ENCODE results near the gene PRKCE. TPM values are rescaled to one million over a fixed set of nuclear protein-coding genes. Genes with fewer than 3 reads are reported as not detected.
A peak's percentile ranks its signal among the peaks of the same experiment; 100 is the strongest.

Gene PRKCE
- total RNA-seq, 2 experiments from 2014 or later: 12.5 to 13.6 TPM

DNA sequence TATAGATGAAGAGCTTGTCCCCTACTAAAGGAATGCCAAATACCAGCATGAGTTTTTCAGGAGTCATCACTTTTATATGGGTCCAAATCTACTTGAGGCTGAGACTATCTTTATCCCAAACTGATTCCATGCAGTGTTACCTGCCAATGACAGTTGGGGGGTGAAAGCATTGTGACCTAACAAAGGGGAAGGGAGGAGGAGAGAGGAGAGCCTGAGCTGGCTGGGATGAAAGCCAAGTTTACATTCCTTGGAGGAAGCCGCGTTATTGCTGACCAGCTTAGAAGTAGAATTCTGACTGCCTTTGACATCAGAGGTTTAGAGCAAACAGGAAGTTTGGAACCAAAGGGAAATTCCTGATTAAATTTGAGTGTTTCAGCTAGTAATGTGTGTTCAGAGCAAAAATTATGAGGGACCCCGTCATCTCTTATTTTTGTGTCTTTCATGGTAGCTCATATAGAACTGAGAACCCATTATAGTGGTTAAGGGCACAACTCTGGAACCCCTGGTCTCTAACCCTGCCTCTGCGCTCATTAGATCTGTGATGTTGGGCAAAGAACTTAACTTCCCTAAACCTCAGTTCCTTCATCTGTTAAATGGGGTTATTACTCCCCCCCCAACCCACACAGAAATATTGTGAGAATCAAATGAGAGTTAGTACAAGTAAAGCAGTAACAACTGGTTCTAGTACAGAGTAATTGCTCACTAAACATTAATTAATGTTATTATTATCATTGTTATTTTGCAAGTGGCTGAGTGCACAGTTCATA lies 446.4 kb downstream of the PRKCE start:
- intact Hi-C loops (cut with micrococcal nuclease): no loop called here
- ChIA-PET CTCF (interaction anchor here (1.3 kb wide), 1 partner anchor 35 kb away, joined by 10 read pairs; no protein-coding TSS in a partner anchor), POLR2A (no interaction called here)
- peaks cover 18% of the 10 kb centered on the region for H3K4me1 Mint-ChIP-seq (ENCODE audit: low read depth)
- DNase-seq: no peak
- no peak overlapping the region for H3K4me3 Mint-ChIP-seq
- H3K27ac Mint-ChIP-seq: no peak overlapping the region
- no peaks in the 10 kb centered on the region for H3K27me3 Mint-ChIP-seq
- H3K36me3 Mint-ChIP-seq: peaks cover 10% of the 10 kb centered on the region
- H3K9me3 Mint-ChIP-seq: peaks cover 4% of the 10 kb centered on the region

DNA sequence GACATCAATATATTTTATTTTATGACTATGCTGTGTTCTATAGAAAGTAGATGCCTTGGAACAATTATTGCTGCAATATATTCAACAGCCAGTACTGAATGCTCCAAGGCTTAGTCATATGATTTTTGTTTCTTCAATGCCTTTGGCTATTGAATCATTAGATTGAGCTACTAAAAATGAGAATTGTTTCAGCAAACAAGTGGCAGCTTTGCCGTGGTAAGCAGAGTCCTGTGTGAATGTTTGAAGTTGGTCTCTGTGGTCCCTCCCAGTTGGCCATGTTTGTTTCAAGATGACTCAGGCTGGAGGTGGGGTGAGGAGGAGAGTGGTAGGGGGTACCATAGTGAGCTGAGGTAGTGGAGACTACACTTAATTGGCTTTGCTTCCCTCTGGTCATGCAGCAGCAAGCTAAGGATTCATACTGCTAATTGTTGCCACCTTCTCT lies 447.2 kb downstream of the PRKCE start:
- peak; percentile 58 for DNase-seq
- H3K4me1 Mint-ChIP-seq (ENCODE audit: low read depth): peaks cover 18% of the 10 kb centered on the region
- intact Hi-C loops (cut with micrococcal nuclease): no loop called here
- CTCF ChIA-PET: interaction anchor here (1.3 to 1.8 kb wide), 2 partner anchors 36 to 268 kb away, joined by 5 to 10 read pairs; no protein-coding TSS in a partner anchor
- no peaks in the 10 kb centered on the region for H3K27me3 Mint-ChIP-seq
- no peak overlapping the region for H3K4me3 Mint-ChIP-seq
- H3K27ac Mint-ChIP-seq: no peak overlapping the region
- H3K9me3 Mint-ChIP-seq: peaks cover 6% of the 10 kb centered on the region
- peaks cover 10% of the 10 kb centered on the region for H3K36me3 Mint-ChIP-seq
- POLR2A ChIA-PET: interaction anchor here (0.8 kb wide), 1 partner anchor 19 kb away, joined by 3 read pairs; no protein-coding TSS in a partner anchor

DNA sequence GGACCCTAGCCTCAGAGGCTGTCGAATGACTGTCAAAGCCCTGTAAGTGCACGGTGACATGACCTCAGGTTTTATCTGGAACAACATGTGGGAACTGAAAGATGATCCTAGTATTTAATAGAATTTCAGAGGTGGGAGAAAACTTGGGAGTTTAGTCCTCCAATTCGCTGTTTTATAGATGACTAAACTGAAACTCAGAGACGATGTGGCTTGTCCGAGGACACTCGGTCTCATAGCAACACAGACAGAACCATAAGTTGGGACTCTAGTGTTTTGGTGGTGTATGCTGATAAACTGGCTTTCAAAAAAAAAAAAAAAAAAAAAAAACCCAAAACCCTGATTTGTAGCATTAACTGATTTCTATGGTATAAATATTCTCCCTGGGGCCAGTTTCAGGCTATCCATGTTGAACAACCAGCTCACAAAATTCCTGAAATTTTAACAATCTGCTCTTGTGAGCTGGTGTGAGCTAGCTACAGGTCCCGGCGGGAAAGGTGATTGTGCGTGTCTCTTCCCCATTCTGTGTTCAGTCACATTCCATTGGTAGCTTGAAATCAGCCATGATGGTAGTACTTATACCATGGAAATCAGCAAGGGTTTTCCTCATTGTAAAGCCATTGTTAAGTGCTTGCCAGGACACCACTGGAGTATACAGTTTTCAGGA lies 450.2 kb downstream of the PRKCE start:
- POLR2A ChIA-PET: no interaction called here
- Mint-ChIP-seq H3K4me1 (ENCODE audit: low read depth) (peaks cover 18% of the 10 kb centered on the region), H3K9me3 (peaks cover 23% of the 10 kb centered on the region), H3K27me3 (no peaks in the 10 kb centered on the region), H3K27ac (no peak overlapping the region), H3K36me3 (peaks cover 19% of the 10 kb centered on the region), H3K4me3 (no peak overlapping the region)
- no peak for DNase-seq
- CTCF ChIA-PET: interaction anchor here (0.6 to 1.0 kb wide), 3 partner anchors 15 to 195 kb away, joined by 3 to 5 read pairs (median 3); partner anchors contain the start of gene EPAS1
- intact Hi-C loops (cut with micrococcal nuclease): loop anchor here (2.0 kb wide), 1 partner anchor 35 kb away; no protein-coding TSS in a partner anchor

DNA sequence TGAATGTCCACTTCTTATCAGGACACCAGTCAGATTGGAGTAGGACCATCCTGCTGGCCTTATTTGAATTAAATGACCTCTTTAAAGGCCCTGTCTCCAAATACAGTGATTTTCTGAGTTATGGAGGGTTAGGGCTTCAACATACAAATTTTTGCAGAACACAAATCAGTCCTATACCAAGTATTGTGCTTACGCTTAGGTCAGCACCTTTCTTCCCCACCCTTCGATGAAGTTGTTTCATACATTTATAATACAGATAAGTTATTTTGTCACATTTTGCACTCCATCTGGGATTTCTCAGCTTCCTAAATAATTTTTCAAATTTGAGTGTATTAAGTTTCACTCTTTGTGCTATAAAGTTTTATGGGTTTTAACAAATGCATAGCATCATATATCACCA lies 455.2 kb downstream of the PRKCE start:
- Mint-ChIP-seq H3K4me3 (no peak overlapping the region), H3K4me1 (ENCODE audit: low read depth) (no peaks in the 10 kb centered on the region), H3K27ac (no peak overlapping the region), H3K27me3 (no peaks in the 10 kb centered on the region), H3K36me3 (peaks cover 19% of the 10 kb centered on the region), H3K9me3 (peaks cover 23% of the 10 kb centered on the region)
- no peak for DNase-seq
- CTCF ChIA-PET: no interaction called here
- intact Hi-C loops (cut with micrococcal nuclease): no loop called here
- POLR2A ChIA-PET: no interaction called here

DNA sequence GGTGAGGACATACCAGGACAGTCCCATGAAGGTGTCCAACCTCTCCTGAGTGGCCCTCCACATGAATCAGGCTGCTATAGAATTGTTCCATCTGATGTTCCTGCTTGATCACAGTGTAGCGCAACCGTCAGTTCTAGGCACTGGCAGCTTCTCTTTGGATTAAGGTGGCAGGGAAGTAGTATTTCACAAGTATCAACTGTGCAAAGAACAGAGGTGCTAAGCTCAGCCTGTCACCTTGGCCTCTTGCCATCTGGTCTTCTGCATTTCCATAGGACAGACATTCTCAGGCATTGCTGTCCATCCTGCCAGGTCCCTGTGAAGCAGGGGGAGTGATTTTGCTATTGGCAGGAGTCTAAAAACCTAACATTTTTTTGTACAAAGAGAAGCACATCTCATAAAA lies 463.5 kb downstream of the PRKCE start:
- no peaks in the 10 kb centered on the region for H3K36me3 Mint-ChIP-seq
- intact Hi-C loops (cut with micrococcal nuclease): no loop called here

DNA sequence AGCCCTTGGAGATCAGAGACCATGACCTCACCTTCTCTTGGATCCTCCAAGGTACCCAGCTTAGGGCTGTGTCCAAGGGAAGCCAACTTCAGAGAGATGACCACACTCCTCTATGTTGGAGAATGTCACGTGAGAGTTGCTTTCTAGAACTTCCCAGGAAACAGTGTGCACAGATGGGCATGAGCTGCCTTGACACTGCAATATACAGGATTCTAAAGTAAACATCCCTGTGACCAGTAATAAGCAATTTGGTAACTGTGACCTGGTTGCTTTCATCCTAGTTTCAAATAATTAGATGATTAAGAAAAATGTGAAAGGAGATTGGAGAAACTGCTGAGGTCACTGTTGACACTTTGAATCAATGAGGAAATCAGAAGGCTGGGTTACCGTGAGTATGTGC lies 464.7 kb downstream of the PRKCE start:
- intact Hi-C loops (cut with micrococcal nuclease): no loop called here
- Mint-ChIP-seq H3K4me1 (ENCODE audit: low read depth) (no peaks in the 10 kb centered on the region), H3K9me3 (no peaks in the 10 kb centered on the region), H3K27ac (no peak overlapping the region), H3K4me3 (no peak overlapping the region), H3K36me3 (no peaks in the 10 kb centered on the region), H3K27me3 (no peaks in the 10 kb centered on the region)
- ChIA-PET CTCF (interaction anchor here (0.6 kb wide), 1 partner anchor 14 kb away, joined by 3 read pairs; no protein-coding TSS in a partner anchor), POLR2A (no interaction called here)
- DNase-seq: no peak

More for the DNA sequence above, 463.5 kb downstream of the PRKCE start:
- H3K27me3 Mint-ChIP-seq: no peaks in the 10 kb centered on the region
- H3K27ac Mint-ChIP-seq: no peak overlapping the region
- no peaks in the 10 kb centered on the region for H3K9me3 Mint-ChIP-seq
- no peak overlapping the region for H3K4me3 Mint-ChIP-seq
- POLR2A ChIA-PET: no interaction called here
- CTCF ChIA-PET: interaction anchor here (0.6 kb wide), 1 partner anchor 458 kb away, joined by 3 read pairs; no protein-coding TSS in a partner anchor
- DNase-seq: no peak
- no peaks in the 10 kb centered on the region for H3K4me1 Mint-ChIP-seq (ENCODE audit: low read depth)

DNA sequence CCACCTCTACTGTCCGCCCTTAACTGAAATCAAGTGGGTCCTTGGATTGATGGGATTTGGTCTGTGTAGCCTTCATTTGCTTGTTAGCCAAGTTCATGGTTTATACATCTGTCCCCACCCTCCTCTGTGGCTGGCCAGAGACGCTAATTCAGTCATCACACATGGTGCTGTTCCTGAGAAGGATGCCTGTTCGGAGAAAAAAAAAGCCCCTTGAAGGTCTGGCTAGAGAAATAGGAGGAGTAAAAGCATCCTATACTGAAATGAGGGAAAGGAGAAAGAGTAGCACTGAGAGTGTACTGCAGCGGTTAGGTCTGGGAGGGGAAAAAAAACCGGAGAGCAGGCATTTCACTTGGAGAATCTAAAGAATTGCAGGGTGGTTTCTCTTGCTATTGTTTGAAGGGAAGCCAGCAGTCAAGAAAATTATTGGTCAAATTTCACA lies 465.1 kb downstream of the PRKCE start:
- Mint-ChIP-seq H3K36me3 (no peaks in the 10 kb centered on the region), H3K9me3 (no peaks in the 10 kb centered on the region), H3K4me3 (no peak overlapping the region), H3K27ac (no peak overlapping the region), H3K4me1 (ENCODE audit: low read depth) (no peaks in the 10 kb centered on the region), H3K27me3 (no peaks in the 10 kb centered on the region)
- CTCF ChIA-PET: interaction anchor here (0.6 kb wide), 1 partner anchor 15 kb away, joined by 3 read pairs; no protein-coding TSS in a partner anchor
- intact Hi-C loops (cut with micrococcal nuclease): no loop called here
- no peak for DNase-seq
- POLR2A ChIA-PET: no interaction called here

DNA sequence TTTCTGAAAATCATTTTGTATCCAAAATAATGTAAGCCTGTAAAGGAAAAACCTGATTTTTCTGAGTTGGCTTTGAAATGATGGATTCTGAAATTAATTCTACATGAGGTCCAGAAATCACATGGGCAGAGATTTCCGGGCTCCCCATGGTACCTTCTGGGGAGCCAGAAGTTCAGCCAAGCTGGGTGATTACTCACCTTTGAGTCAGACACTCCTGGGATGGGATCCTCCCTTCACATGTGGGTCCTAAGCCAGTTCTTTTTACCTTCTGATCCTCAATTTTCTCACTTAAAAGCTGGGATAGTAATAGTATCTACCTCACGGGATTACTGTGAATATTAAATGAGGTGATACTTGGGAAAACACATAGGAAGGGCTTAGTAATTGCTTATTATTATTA lies 465.9 kb downstream of the PRKCE start:
- H3K27ac Mint-ChIP-seq: no peak overlapping the region
- intact Hi-C loops (cut with micrococcal nuclease): no loop called here
- no peak overlapping the region for H3K4me3 Mint-ChIP-seq
- H3K27me3 Mint-ChIP-seq: no peaks in the 10 kb centered on the region
- no peaks in the 10 kb centered on the region for H3K9me3 Mint-ChIP-seq
- ChIA-PET POLR2A (no interaction called here), CTCF (no interaction called here)
- H3K4me1 Mint-ChIP-seq (ENCODE audit: low read depth): no peaks in the 10 kb centered on the region
- no peak for DNase-seq
- no peaks in the 10 kb centered on the region for H3K36me3 Mint-ChIP-seq

DNA sequence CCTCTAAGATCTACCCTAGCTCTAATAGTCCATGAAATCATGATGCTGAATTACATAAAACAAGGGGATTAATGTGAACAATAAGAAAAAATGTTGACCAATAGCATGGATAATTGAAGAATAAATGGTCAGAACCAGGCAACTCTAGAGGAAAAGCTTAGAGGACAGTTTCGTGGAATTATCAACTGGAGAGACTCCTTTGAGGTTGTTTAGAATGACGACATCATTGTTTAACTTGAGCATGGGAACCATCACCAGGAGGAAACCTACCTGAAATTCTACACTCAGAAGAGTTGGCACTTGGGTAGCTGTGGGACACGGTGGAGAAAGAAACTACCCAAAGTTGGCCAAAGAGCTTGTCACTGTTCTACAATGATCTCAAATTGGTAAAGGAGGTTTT lies 466.5 kb downstream of the PRKCE start:
- H3K9me3 Mint-ChIP-seq: no peaks in the 10 kb centered on the region
- no peak overlapping the region for H3K27ac Mint-ChIP-seq
- H3K36me3 Mint-ChIP-seq: no peaks in the 10 kb centered on the region
- no peak for DNase-seq
- CTCF ChIA-PET: no interaction called here
- intact Hi-C loops (cut with micrococcal nuclease): no loop called here
- no peaks in the 10 kb centered on the region for H3K4me1 Mint-ChIP-seq (ENCODE audit: low read depth)
- POLR2A ChIA-PET: no interaction called here
- H3K4me3 Mint-ChIP-seq: no peak overlapping the region
- H3K27me3 Mint-ChIP-seq: no peaks in the 10 kb centered on the region

DNA sequence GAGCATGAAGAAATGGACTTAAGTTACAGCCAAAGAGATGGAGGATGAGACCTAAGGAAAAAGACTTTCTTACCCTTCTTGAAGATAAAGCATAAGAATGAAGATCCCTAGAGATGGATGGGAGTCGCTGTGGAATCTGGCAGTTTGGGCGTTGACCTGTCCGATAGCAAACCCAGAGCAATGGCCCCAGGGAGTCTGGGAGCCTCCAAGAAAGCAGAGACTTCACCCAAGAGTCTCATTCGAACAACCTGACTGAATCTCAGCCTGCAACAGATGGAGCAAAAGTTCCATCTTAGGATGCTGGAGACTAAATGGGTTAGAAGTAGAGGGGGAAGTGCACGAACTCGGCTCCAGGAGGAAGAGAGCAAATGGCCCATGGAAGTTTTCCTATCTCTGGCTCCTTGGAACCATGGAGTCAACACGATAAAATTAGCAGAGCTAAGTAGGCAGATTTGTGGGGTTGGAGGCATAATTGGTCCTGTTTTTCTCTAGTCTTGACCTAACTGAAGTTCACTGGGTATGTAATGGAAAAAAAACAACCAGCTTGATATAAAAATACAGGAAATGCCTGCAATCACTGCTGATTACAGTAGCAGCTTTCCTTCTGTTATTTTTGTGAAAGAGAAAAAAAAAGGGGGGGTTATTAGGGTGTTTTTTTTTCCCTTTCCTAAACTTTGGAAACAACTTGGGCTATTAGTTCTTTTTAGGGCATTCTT lies 467.3 kb downstream of the PRKCE start:
- Mint-ChIP-seq H3K36me3 (no peaks in the 10 kb centered on the region), H3K4me1 (ENCODE audit: low read depth) (no peaks in the 10 kb centered on the region), H3K27me3 (no peaks in the 10 kb centered on the region), H3K4me3 (no peak overlapping the region), H3K9me3 (no peaks in the 10 kb centered on the region), H3K27ac (no peak overlapping the region)
- no peak for DNase-seq
- CTCF ChIA-PET: no interaction called here
- intact Hi-C loops (cut with micrococcal nuclease): no loop called here
- POLR2A ChIA-PET: no interaction called here

DNA sequence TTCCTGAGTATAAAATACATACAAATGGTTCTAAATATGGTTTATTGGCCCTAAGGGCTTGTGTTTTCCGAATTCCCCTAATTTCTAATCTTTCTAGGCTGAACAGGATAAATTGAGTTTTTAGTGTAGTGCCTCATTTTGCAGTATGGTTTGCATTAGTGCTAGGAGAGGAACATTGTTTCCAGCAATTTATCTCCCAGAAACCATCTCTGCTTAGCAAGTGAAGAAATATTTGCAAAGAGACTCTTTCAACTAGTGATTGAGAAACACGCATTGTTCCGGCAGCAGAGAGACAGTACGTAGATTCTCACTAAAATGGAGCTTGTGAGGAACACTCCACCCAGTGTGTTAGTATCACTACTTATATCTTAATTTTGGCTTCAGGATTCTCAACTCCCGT lies 468.0 kb downstream of the PRKCE start:
- no peaks in the 10 kb centered on the region for H3K9me3 Mint-ChIP-seq
- intact Hi-C loops (cut with micrococcal nuclease): no loop called here

More for the DNA sequence above, 468.0 kb downstream of the PRKCE start:
- POLR2A ChIA-PET: no interaction called here
- Mint-ChIP-seq H3K27me3 (no peaks in the 10 kb centered on the region), H3K36me3 (no peaks in the 10 kb centered on the region), H3K4me1 (ENCODE audit: low read depth) (no peaks in the 10 kb centered on the region), H3K27ac (no peak overlapping the region), H3K4me3 (no peak overlapping the region)
- CTCF ChIA-PET: no interaction called here
- DNase-seq: no peak

Data from activated CD4-positive, alpha-beta memory T cell treated with anti-CD3 and anti-CD28 coated beads for 36 hours (primary cell).